ENCODE results near the gene MACROD2.

DNA sequence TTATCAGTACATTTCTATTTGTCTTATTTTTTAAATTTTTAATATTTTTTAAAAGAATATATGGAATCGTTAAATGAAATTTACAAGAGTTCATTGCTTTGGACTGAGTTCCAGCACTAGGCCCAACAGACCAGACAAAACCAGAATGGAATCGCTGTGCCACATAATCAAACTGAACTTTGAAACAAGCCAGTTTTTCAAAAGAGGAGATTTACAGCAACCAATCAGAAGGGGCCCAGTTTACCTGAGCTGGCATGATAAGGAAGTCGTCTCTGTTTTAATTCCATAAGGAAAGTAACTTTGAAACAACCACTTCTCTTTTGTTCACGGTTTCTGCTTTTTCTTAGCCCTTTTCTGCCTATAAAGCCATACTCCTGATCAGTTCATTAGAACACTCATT lies 635.7 kb downstream of the MACROD2 start:
- TF ChIP-seq, protein P1, sequence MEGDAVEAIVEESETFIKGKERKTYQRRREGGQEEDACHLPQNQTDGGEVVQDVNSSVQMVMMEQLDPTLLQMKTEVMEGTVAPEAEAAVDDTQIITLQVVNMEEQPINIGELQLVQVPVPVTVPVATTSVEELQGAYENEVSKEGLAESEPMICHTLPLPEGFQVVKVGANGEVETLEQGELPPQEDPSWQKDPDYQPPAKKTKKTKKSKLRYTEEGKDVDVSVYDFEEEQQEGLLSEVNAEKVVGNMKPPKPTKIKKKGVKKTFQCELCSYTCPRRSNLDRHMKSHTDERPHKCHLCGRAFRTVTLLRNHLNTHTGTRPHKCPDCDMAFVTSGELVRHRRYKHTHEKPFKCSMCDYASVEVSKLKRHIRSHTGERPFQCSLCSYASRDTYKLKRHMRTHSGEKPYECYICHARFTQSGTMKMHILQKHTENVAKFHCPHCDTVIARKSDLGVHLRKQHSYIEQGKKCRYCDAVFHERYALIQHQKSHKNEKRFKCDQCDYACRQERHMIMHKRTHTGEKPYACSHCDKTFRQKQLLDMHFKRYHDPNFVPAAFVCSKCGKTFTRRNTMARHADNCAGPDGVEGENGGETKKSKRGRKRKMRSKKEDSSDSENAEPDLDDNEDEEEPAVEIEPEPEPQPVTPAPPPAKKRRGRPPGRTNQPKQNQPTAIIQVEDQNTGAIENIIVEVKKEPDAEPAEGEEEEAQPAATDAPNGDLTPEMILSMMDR (IDR thresholded peaks at IDR 0.05), result no peak
- TF ChIP-seq ZFX (IDR thresholded peaks at IDR 0.05; ENCODE audit: borderline replicate concordance), result no peak
